Activated gamma-delta T cell (primary cell): ENCODE measurements around the gene PBRM1.

Experiments
- DNase-seq: peaks from one replicate; lab custom pipeline; 2025; lab: John Stamatoyannopoulos, UW

PBRM1 gene

GRCh38 chr3:52574056-52574965 is 111.4 kb downstream of the PBRM1 start:
- no peak for DNase-seq

GRCh38 chr3:52572221-52572620 is 113.5 kb downstream of the PBRM1 start:
- DNase-seq = no peak

GRCh38 chr3:52570076-52570475 is 115.6 kb downstream of the PBRM1 start:
- no peak for DNase-seq

- DNase-seq = no peak
Measured at GRCh38 chr3:52568069-52568468, 117.6 kb downstream of the PBRM1 start.

- no peak for DNase-seq
Measured at GRCh38 chr3:52563984-52564383, 121.7 kb downstream of the PBRM1 start.

GRCh38 chr3:52561028-52561747 is 124.5 kb downstream of the PBRM1 start:
- DNase-seq = no peak

- DNase-seq = no peak
Measured at GRCh38 chr3:52558436-52558835, 127.3 kb downstream of the PBRM1 start.

GRCh38 chr3:52557011-52557960 is 128.4 kb downstream of the PBRM1 start:
- DNase-seq = no peak

GRCh38 chr3:52555056-52555455 is 130.7 kb downstream of the PBRM1 start:
- no peak for DNase-seq

GRCh38 chr3:52554026-52554755 is 131.5 kb downstream of the PBRM1 start:
- no peak for DNase-seq

- DNase-seq = no peak
Measured at GRCh38 chr3:52552089-52552488, 133.6 kb downstream of the PBRM1 start.

GRCh38 chr3:52551118-52551517 is 134.6 kb downstream of the PBRM1 start:
- no peak for DNase-seq

GRCh38 chr3:52547143-52547542 is 138.6 kb downstream of the PBRM1 start:
- no peak for DNase-seq

- no peak for DNase-seq
Measured at GRCh38 chr3:52546111-52546901, 139.4 kb downstream of the PBRM1 start.

GRCh38 chr3:52544937-52545336 is 140.8 kb downstream of the PBRM1 start:
- DNase-seq = no peak

GRCh38 chr3:52541050-52541449 is 144.7 kb downstream of the PBRM1 start:
- DNase-seq = no peak

GRCh38 chr3:52539010-52539653 is 146.6 kb downstream of the PBRM1 start:
- DNase-seq = no peak

GRCh38 chr3:52537726-52538421 is 147.8 kb downstream of the PBRM1 start:
- no peak for DNase-seq

GRCh38 chr3:52537165-52537620 is 148.5 kb downstream of the PBRM1 start:
- DNase-seq = no peak
